Measurements from ENCODE around the gene ZNF157. TPM values are rescaled to one million over a fixed set of nuclear protein-coding genes. Genes with fewer than 3 reads are reported as not detected.

Gene ZNF157
- total and polyA plus RNA-seq, 10 of the 15 experiments (the other 5 are each of a cell fraction or from before 2014, with no cell fraction given): 0.05 to 0.18 (median 0.12) TPM; not detected in 4

- TF ChIP-seq PKNOX1 (IDR thresholded peaks at IDR 0.05): peak; percentile 98
- no peak for TF ChIP-seq STAT1 (conservative IDR thresholded peaks at IDR 0.05)
- TF ChIP-seq IRF3 (IDR thresholded peaks at IDR 0.05): peak; percentile 80
- TF ChIP-seq SKIL (IDR thresholded peaks at IDR 0.05; ENCODE audit: low read depth, poor library complexity, severe bottlenecking): peak; percentile 30
- no peak for TF ChIP-seq ATF3 (IDR thresholded peaks at IDR 0.05; ENCODE audit: borderline replicate concordance, extremely low read depth, low read depth, low read length)
- TF ChIP-seq MEF2A (IDR thresholded peaks at IDR 0.05; ENCODE audit: insufficient read depth, low read depth, low read length): peak; percentile 55; the same call in 1 of the 2 replicates
- TF ChIP-seq BMI1 (IDR thresholded peaks at IDR 0.05; ENCODE audit: borderline replicate concordance): no peak
- no peak for TF ChIP-seq ZNF274 (IDR thresholded peaks at IDR 0.05; ENCODE audit: insufficient read depth, insufficient read length)
- 0 out of 4 replicates have a peak, but pooled peaks of 1 of the 2 experiments have one; percentile 6 for TF ChIP-seq BHLHE40 (IDR thresholded peaks at IDR 0.05; ENCODE audit: borderline replicate concordance in 1 of 2, low read depth in 2 of 2, low read length in 1 of 2)
- TF ChIP-seq ATF7 (IDR thresholded peaks at IDR 0.05; ENCODE audit: low read depth): peak; percentile 77
- TF ChIP-seq DPF2 (IDR thresholded peaks at IDR 0.05): peak; percentile 67; the same call in 1 of the 2 replicates
- no peak for TF ChIP-seq EGR1 (IDR thresholded peaks at IDR 0.05; ENCODE audit: borderline replicate concordance in 1 of 2, low read depth in 2 of 2, low read length in 2 of 2)
- peak; percentile 42; the same call in 1 of the 2 replicates for TF ChIP-seq RAD21 (IDR thresholded peaks at IDR 0.05; ENCODE audit: insufficient read depth, low read depth, low read length)
- TF ChIP-seq CTCF (IDR thresholded peaks at IDR 0.05 in 2 of 3, conservative IDR thresholded peaks at IDR 0.05 in 1 of 3; ENCODE audit: control insufficient read depth in 2 of 3, extremely low read depth in 1 of 3, insufficient read depth in 1 of 3, low read depth in 3 of 3, low read length in 3 of 3): peak; percentile 9 to 43 (median 29); a peak in 3 of 6 replicates
- peak; percentile 98 for TF ChIP-seq NFYB (IDR thresholded peaks at IDR 0.05; ENCODE audit: insufficient read depth, low read depth, low read length)
- TF ChIP-seq RFX5 (IDR thresholded peaks at IDR 0.05; ENCODE audit: low read depth, low read length): peak; percentile 97
- TF ChIP-seq MTA3 (IDR thresholded peaks at IDR 0.05; ENCODE audit: borderline replicate concordance, low read length): no peak
- peak; percentile 93 for TF ChIP-seq PBX3 (IDR thresholded peaks at IDR 0.05; ENCODE audit: insufficient replicate concordance, low read depth, low read length)
- TF ChIP-seq MXI1 (IDR thresholded peaks at IDR 0.05; ENCODE audit: low read depth, low read length): 0 out of 2 replicates have a peak, but pooled peaks have one; percentile 16
These were observed 8.6 kb upstream of the ZNF157 start (continued) for GRCh38 chrX:47361538-47362511.
